Muscle of leg (tissue), 11 donors: Measurements from ENCODE around the gene PPP1R14D. TPM values are rescaled to one million over a fixed set of nuclear protein-coding genes. Genes with fewer than 3 reads are reported as not detected.

ENCODE experiments used
- DNase-seq: peaks from one replicate; pipeline ENCODE4 v3.0.0; 2013
- H3K27ac ChIP-seq: one replicate; pipeline ENCODE4 v1.5.1; 2013; ENCODE audit warnings: mild to moderate bottlenecking, low read length, control low read depth
- H3K27me3 ChIP-seq: one replicate; pipeline ENCODE4 v1.6.1; 2013; ENCODE audit warnings: low read length; ENCODE audit not compliant: control insufficient read depth, insufficient read depth
- H3K36me3 ChIP-seq: one replicate; pipeline ENCODE4 v1.6.1; 2013; ENCODE audit warnings: low read length; ENCODE audit not compliant: control insufficient read depth, insufficient read depth
- H3K4me1 ChIP-seq: one replicate; pipeline ENCODE4 v1.6.1; 2013; ENCODE audit warnings: low read length; ENCODE audit not compliant: control insufficient read depth, insufficient read depth
- H3K4me3 ChIP-seq: one replicate; pipeline ENCODE4 v1.5.1; 2013; ENCODE audit warnings: low read length, control low read depth
- H3K9me3 ChIP-seq: replicated peaks from 2 replicates; pipeline ENCODE4 v1.6.1; 2013; ENCODE audit warnings: low read depth, low read length; ENCODE audit not compliant: control insufficient read depth
- WGBS: methylation state at CpG from one replicate; pipeline ENCODE4 v1.1.5; 2013; ENCODE audit warnings: missing lambda C conversion rate; ENCODE audit not compliant: insufficient coverage; 5-methylcytosine and 5-hydroxymethylcytosine counted together
- polyA plus RNA-seq, 8 donors: library from polyadenylated mRNA; unstranded; fragments of 120-200 nt; gene quantifications; one replicate each; pipeline versions ENCODE4 v1.2.1 to v1.2.3, GENCODE V29; 2013; ENCODE audit warnings: inconsistent platforms in 1 of 8, low replicate concordance in 1 of 8; ENCODE audit not compliant: insufficient read length in 8 of 8, insufficient read depth in 1 of 8
- total RNA-seq: library from RNA; stranded (reverse); fragments of 120-200 nt; gene quantifications from one replicate; pipeline ENCODE4 v1.2.4, GENCODE V29; 2013

PPP1R14D gene
- total and polyA plus RNA-seq, 9 donors = 0.22 to 0.23 TPM; not detected in 7

DNA sequence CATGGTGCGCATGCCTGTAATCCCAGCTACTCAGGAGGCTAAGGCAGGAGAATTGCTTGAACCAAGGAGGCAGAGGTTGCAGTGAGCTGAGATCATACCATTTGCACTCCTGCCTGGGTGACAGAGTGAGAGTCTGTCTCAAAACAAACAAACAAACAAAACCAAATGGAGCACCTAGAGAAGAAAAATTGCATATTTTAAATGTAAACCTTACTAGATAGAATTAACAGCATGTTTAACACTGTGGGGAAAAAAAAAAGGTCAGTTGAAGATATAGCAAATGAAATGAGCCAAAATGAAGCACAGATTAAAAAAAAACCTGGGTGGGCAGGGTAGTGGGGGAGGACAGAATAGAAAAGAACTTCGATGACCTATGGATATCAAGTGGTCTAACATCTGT, 7.3 kb downstream of the PPP1R14D start:
- H3K4me3 ChIP-seq = no peak overlapping the region
- no peaks in the 10 kb centered on the region for H3K36me3 ChIP-seq
- H3K27me3 ChIP-seq = no peaks in the 10 kb centered on the region
- DNase-seq = no peak
- WGBS = 92% methylated on average over 1 of the region's 2 CpGs
- H3K4me1 ChIP-seq = no peaks in the 10 kb centered on the region
- H3K27ac ChIP-seq = no peak overlapping the region
- H3K9me3 ChIP-seq = no peaks in the 10 kb centered on the region

DNA sequence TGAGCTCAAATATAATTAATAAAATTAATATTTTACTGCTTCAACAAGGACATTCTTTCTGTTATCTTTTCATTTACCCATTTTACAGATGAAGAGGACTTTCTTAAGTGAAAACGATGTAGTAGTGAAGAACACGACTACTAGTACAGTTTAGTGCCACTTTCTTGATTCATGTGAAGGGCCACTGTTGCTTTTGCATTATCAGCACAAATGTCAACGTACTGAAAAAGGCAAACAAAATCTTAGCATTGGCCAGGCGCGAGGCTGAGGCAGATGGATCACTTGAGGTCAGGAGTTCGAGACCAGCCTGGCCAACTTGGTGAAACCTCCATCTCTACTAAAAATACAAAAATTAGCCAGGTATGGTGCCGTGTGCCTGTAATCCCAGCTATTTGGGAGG, 9.5 kb downstream of the PPP1R14D start:
- DNase-seq = no peak
- WGBS = 75% methylated on average over 3 of the region's 7 CpGs
- peaks cover 6% of the 10 kb centered on the region for H3K4me1 ChIP-seq

DNA sequence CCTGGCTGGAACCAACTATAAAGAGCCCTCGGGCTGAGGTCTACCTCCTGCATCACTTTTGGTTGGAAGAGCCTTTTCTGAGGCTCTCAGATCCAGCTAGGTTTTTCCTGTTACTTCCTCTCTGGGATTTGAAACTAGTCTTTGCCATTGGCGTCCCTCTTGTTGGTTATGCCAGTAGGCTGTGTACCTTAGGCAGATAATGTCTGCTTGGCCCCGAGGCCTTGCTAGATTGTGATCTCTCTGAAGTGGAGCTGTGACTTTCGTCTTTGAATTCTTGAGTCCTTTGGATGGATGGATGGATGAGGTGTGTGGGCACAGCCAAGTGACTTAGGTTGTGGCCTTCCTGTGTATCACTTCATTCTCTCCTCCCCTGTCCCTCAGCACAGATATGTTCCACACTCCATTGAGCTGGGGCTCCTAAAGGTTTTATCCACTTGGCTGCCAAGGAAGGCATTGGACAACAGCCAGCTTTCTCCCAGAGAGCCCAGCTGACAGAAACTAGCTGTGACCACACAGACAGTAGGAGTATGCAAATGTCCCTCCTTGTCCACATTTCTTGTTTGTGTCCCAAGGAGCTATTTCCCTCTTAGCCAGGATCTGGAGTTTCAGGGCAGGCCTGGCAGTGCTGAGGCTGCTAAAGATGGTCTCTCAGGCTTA, 13.3 kb downstream of the PPP1R14D start:
- peak; percentile 26 for DNase-seq
- Histone ChIP-seq H3K4me1 (peaks cover 6% of the 10 kb centered on the region), H3K27ac (no peak overlapping the region), H3K27me3 (no peaks in the 10 kb centered on the region), H3K9me3 (no peaks in the 10 kb centered on the region), H3K36me3 (peaks cover 40% of the 10 kb centered on the region), H3K4me3 (no peak overlapping the region)
- WGBS = 86% methylated on average over 1 of the region's 4 CpGs

More for the DNA sequence above, 9.5 kb downstream of the PPP1R14D start:
- Histone ChIP-seq H3K27me3 (no peaks in the 10 kb centered on the region), H3K27ac (no peak overlapping the region), H3K9me3 (no peaks in the 10 kb centered on the region), H3K36me3 (peaks cover 11% of the 10 kb centered on the region), H3K4me3 (no peak overlapping the region)

DNA sequence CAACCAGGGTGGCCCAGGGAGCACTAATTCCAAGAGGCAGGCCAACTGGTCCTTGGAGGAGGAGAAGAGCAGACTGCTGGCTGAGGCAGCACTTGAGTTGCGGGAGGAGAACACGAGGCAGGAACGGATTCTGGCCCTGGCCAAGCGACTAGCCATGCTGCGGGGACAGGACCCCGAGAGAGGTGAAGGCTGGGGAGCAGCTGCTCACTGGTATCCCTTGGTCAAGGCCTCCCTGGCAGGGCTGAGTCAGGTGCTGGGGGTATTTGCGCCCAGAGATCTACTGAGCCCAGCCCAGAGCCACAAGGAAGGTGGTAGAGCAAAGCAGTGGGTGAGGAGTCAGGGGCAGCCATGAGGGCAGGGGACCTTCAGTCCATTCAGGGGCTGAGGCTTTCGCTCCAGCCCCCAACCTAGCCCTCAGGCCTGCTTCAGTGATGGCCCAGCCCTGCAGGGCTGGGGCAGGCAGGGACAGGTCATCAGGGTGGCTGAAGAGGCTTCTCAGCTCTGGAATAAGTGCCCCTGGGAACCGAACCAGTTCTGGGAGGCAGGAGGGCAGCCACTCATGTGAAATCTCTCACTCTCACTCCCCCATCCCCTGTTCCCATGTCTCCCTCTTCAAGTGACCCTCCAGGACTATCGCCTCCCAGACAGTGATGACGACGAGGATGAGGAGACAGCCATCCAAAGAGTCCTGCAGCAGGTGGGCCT, 15.6 kb downstream of the PPP1R14D start:
- H3K36me3 ChIP-seq = peaks cover 47% of the 10 kb centered on the region
- WGBS = 90% methylated on average over 9 of the region's 12 CpGs

DNA sequence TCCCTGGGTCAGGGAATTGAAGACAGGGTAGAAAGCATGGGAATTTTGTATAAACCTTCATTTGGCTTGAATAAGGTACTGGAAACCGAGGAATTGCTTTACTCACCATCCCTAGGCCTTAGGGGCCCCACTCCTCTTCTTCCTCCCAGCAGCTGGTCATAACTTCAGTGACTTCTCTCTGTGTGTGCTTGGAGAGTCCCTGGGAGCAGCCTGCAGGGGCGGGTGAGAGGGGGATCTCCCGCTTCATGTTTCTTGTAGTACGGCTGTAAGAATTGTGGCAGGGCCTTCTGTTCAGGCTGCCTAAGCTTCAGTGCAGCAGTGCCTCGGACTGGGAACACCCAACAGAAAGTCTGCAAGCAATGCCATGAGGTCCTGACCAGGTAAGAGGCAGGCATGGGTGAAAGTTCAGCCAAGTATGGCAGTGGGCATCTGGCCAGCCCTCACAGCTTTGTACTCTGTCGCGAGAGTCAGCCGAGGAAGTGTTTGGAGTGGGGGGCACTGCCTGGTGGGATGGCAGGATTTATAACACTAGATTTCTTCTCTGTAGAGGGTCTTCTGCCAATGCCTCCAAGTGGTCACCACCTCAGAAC, 19.6 kb downstream of the PPP1R14D start:
- WGBS = 53% methylated on average over 3 of the region's 8 CpGs
- Histone ChIP-seq H3K4me1 (peaks cover 11% of the 10 kb centered on the region), H3K36me3 (peaks cover 35% of the 10 kb centered on the region)

More for the DNA sequence above, 15.6 kb downstream of the PPP1R14D start:
- Histone ChIP-seq H3K9me3 (no peaks in the 10 kb centered on the region), H3K27me3 (no peaks in the 10 kb centered on the region), H3K4me3 (no peak overlapping the region), H3K27ac (no peak overlapping the region), H3K4me1 (peaks cover 10% of the 10 kb centered on the region)
- DNase-seq = no peak

DNA sequence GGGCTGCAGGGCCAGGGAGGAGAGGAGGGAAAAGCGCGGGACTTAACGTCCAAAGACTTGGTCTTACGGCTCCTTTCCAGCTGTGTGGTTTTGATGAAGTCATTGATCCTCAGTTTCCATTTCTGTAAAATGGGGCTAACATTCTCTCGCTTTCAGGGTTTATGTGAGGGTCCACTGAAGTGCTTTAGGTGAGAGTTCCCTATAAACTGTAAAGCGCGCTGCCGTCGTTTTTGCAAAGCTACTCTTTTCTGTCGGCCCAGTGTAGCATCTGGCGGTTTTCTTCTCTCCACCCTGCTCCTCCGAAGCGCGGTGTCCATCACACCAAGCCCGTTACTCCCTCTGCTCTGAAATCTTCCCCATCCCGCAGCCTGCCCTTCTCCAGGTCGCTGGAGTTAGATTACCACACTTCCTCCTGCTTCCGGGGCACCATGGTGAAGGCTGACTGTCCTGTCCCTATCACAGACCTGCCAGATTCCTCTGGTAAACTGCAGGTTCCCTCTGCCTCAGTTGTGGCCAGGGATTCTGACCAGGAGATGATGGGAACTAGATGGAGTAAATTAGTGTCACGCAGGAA, 20.5 kb downstream of the PPP1R14D start:
- DNase-seq = no peak
- Histone ChIP-seq H3K27me3 (no peaks in the 10 kb centered on the region), H3K36me3 (peaks cover 30% of the 10 kb centered on the region), H3K4me3 (peak overlapping the region; percentile 92), H3K27ac (peak overlapping the region; percentile 60), H3K9me3 (no peaks in the 10 kb centered on the region), H3K4me1 (peaks cover 11% of the 10 kb centered on the region)
- WGBS = 33% methylated on average over 13 of the region's 19 CpGs

More for the DNA sequence above, 19.6 kb downstream of the PPP1R14D start:
- H3K27me3 ChIP-seq = no peaks in the 10 kb centered on the region
- DNase-seq = no peak
- no peak overlapping the region for H3K4me3 ChIP-seq
- H3K9me3 ChIP-seq = no peaks in the 10 kb centered on the region
- H3K27ac ChIP-seq = no peak overlapping the region

DNA sequence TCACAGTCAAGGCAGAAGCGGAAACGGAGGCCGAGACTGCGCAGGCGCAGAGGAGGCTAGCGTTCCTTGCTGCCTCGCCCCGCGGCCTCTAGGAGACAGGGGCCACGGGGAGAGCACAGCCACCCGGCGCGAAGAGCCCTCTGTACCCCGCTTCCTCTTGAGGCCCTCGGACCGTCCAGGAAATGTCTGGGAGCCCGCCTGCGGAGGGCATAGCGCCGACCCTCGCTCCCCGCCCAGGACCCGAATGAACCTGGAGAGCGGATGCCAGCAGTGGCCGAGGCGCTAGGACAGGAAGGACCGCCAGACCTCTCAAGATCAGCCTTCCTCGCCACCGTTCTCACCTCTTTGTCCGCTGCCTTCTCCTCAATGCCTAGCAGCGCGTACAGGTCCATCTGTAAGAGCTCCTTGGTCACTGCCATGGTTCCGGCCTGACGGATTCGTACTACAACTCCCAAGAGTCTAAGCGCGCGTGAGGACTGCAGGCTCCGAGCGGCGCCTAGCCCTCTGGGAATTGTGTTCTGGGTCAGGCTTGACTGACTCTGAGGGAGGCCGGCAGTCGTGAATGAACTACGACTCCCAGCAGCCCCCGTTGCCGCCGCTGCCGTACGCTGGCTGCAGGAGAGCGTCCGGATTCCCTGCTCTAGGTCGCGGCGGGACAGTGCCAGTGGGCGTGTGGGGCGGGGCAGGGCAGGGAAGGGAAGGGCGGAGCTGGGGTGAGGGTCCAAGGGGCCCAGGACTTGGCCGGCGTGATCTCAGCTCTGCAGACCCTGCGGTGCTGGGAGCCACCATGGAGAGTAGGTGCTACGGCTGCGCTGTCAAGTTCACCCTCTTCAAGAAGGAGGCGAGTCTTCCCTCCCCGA, 21.2 kb downstream of the PPP1R14D start, which contains the start of the genes DNAJC17 and ZFYVE19:
Gene DNAJC17 (minus strand): TSS at position 446 of the 860 bp plus-strand sequence. CDS start 27 bp downstream, at position 419.
Gene ZFYVE19 (plus strand): TSS at position 62 of the 860 bp plus-strand sequence. CDS start 501 bp downstream, at position 563.
- peak; percentile 100 for DNase-seq
- Histone ChIP-seq H3K27me3 (no peaks in the 10 kb centered on the region), H3K27ac (peak within 1 kb of the TSS; percentile 97), H3K9me3 (no peaks in the 10 kb centered on the region), H3K36me3 (peaks cover 26% of the 10 kb centered on the region), H3K4me3 (peak within 1 kb of the TSS; percentile 92), H3K4me1 (peaks cover 11% of the 10 kb centered on the region)
- WGBS = under 1% methylated on average over 64 of the region's 64 CpGs

DNA sequence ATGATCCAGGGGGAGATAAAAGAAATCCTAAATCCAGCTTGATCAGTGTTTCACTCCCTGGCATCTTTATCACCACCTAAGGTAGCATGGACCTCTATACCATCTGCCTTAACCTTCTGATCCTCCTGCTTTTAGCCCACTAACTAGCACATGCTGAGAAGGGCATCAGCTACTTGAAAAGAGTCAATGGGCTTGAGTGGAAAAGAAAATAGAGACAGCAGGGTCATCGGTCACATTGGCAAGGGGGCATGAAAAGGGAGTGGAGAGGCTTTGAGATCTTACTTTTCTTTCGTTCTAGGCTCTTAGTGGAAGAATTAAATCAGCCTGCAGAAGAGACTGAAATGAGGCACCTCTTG, 21.9 kb downstream of the PPP1R14D start:
- 0% methylated on average over 2 of the region's 2 CpGs for WGBS
- no peaks in the 10 kb centered on the region for H3K27me3 ChIP-seq
- peaks cover 23% of the 10 kb centered on the region for H3K36me3 ChIP-seq
- peaks cover 11% of the 10 kb centered on the region for H3K4me1 ChIP-seq
- peak overlapping the region; percentile 92 for H3K4me3 ChIP-seq
- peak overlapping the region; percentile 97 for H3K27ac ChIP-seq
- DNase-seq = no peak
- no peaks in the 10 kb centered on the region for H3K9me3 ChIP-seq

DNA sequence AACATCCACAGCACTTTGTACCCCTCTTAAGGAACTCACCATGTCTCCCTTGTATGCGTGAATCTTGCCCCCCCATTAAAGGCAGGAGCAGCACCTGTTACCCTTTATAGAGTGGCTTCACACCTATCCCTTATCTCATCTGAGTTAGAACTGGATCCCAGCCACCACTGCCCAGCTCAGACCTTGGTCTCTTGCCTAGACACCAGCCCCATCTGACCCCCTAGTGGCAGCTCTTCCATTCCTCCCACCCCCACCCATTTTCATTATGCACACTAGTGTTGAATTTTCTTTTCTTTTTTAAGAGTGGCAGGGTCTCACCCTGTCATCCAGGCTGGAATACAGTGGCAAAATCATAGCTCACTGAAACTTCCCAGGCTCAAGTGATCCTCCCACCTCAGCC, 24.8 kb downstream of the PPP1R14D start:
- peaks cover 4% of the 10 kb centered on the region for H3K36me3 ChIP-seq
- DNase-seq = no peak
- WGBS = 86% methylated on average over 1 of the region's 1 CpG
- H3K4me3 ChIP-seq = no peak overlapping the region
- no peak overlapping the region for H3K27ac ChIP-seq
- H3K4me1 ChIP-seq = peaks cover 11% of the 10 kb centered on the region
- H3K27me3 ChIP-seq = no peaks in the 10 kb centered on the region
- H3K9me3 ChIP-seq = no peaks in the 10 kb centered on the region
